Globus pallidus (tissue), 1 donor: ENCODE results near the gene MROH9.
"Not testable (repeated sequence)": the region's sequence is repeated elsewhere in the genome, so short reads cannot be mapped to it uniquely, and the experiment has no call there.

Source experiments
- DNase-seq: peaks from one replicate; pipeline ENCODE4 v3.0.0-alpha.2; 2015; ENCODE audit warnings: low spot score

Gene MROH9

GRCh38 chr1:170935231-170935630 is at the start of gene MROH9:
Gene MROH9 (plus strand): TSS chr1:170935534. CDS start chr1:170945557, 10,023 bp downstream.
- no peak for DNase-seq

GRCh38 chr1:170885551-170885950 is 49.8 kb upstream of the MROH9 start:
- DNase-seq, result no peak

- no peak for DNase-seq
Observed at GRCh38 chr1:170886460-170886859, 48.9 kb upstream of the MROH9 start.

GRCh38 chr1:170887726-170888125 is 47.6 kb upstream of the MROH9 start:
- no peak for DNase-seq

- DNase-seq, result no peak
Observed at GRCh38 chr1:170891872-170892271, 43.5 kb upstream of the MROH9 start.

GRCh38 chr1:170893655-170894297 is 41.6 kb upstream of the MROH9 start:
- DNase-seq, result no peak

- no peak for DNase-seq
Observed at GRCh38 chr1:170903961-170904360, 31.4 kb upstream of the MROH9 start.

- no peak for DNase-seq
Observed at GRCh38 chr1:170908942-170909341, 26.4 kb upstream of the MROH9 start.

- DNase-seq, result no peak
Observed at GRCh38 chr1:170910273-170910672, 25.1 kb upstream of the MROH9 start.

- no peak for DNase-seq
Observed at GRCh38 chr1:170917373-170917772, 18.0 kb upstream of the MROH9 start.

- not testable (repeated sequence) for DNase-seq
Observed at GRCh38 chr1:170924656-170925055, 10.7 kb upstream of the MROH9 start.

- DNase-seq, result no peak
Observed at GRCh38 chr1:170927955-170928840, 7.1 kb upstream of the MROH9 start.

- peak; percentile 1 for DNase-seq
Observed at GRCh38 chr1:170929412-170929834, 5.9 kb upstream of the MROH9 start.

- DNase-seq, result peak; percentile 53
Observed at GRCh38 chr1:170929835-170930554, 5.3 kb upstream of the MROH9 start.

GRCh38 chr1:170931650-170932049 is 3.7 kb upstream of the MROH9 start:
- no peak for DNase-seq

- no peak for DNase-seq
Observed at GRCh38 chr1:170932236-170932635, 3.1 kb upstream of the MROH9 start.

- DNase-seq, result no peak
Observed at GRCh38 chr1:170938281-170938680, 2.9 kb downstream of the MROH9 start.

GRCh38 chr1:170939476-170939875 is 4.1 kb downstream of the MROH9 start:
- no peak for DNase-seq

GRCh38 chr1:170951744-170952143 is 16.4 kb downstream of the MROH9 start:
- not testable (repeated sequence) for DNase-seq

- no peak for DNase-seq
Observed at GRCh38 chr1:170959385-170959784, 24.1 kb downstream of the MROH9 start.

GRCh38 chr1:170964506-170964905 is 29.2 kb downstream of the MROH9 start:
- no peak for DNase-seq

- peak; percentile 31 for DNase-seq
Observed at GRCh38 chr1:170967042-170967910, 31.9 kb downstream of the MROH9 start.
